ENCODE measurements around the gene DLGAP4.
"Not testable (repeated sequence)": the region's sequence is repeated elsewhere in the genome, so short reads cannot be mapped to it uniquely, and the experiment has no call there.

The DLGAP4 gene

DNA sequence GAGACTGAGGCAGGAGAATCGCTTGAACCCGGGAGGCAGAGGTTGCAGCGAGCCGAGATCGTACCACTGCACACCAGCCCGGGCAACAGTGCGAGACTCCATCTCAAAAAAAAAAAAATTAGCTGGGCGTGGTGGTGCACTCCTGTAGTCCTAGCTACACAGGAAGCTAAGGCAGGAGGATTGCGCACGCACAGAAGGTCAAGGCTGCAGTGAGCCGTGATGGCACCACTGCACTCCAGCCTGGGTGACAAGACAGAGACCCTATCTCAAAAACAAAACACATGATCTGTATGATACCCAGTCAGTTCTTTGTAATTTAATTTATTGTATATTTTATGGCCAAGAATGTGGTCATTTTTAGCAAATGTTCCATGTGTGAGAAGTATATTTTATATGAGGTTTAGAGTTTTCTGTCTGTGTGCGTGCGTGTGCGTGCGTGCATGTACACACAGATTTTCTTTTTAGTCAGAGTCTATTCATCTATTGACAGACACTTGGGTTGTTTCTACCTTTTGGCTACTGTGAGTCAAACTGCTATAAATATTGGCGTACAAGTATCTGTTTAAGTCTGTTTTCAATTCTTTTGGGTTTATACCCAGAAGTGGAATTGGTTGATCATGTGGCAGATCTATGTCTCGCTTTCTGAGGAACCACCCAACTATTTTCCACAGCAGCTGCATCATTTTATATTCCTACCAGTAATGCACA is 213.0 kb downstream of the DLGAP4 start:
- no peak for DNase-seq

DNA sequence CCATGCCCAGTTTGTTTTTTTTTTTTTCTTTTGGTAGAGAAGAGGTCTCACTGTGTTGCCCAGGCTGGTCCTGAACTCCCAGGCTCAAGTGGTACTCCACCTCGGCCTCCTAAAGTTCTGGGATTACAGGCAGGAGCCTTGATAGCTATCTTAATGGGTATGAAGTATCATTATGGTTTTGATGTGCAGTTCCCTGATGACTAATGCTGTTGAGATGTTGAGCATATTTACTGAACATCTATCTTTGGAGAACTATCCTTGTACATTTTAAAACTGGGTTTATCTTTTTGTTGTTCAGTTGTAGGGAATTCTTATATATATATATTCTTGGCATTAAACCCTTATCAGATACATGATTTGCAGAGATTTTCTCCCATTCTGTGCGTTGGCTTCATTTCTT is 213.8 kb downstream of the DLGAP4 start:
- no peak for DNase-seq

DNA sequence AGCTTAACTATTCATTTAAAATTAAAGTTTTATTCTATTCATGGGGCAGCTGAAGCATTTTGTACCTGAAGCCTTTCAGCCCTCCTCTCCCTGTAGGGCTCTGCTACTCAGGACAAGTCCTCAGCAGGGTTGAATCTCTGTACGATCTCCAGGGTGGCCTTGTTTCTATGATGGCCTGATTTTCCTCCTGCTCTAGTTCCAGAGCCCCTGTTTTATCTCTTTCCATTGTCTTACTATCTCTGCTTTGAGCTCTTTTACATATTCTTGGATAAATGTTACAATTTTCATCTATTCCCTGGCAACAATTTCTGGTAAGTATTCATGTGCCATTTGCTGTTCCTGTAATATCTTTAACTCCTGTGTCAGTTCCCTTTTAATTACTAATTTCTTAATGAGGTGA is 215.4 kb downstream of the DLGAP4 start:
- DNase-seq = no peak

DNA sequence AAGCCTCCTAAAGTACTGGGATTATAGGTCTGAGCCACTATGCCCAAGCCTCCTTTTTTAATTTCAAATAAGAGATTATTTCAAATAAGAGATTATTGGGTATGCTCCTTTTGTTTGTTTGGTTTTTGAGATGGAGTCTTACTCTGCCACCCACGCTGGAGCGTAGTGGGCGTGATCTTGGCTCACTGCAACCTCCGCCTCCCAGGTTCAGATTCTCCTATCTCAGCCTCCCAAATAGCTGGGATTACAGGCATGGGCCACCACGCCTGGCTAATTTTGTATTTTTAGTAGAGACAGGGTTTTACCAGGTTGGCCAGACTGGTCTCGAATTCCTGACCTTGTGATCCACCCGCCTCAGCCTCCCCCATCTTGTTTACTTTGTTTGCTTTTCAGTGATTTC is 216.3 kb downstream of the DLGAP4 start:
- DNase-seq = not testable (repeated sequence)

DNA sequence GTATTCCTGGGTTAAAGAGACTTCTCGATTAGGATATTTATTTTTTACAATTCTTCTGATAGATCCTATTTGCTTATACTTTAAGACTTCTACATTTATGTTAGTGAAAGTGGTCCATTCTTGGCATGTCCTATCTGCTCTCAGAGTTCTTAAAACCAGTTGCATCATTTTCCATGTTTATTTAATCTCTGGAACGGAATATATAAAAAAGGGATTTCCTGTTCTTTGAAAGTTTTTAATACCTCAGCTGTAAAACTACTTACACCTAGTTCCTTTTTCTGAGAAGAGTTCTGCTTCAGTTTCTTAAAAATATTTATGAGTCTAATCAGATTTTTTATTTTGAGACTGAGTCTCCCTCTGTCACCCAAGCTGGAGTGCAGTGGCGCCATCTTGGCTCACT is 217.2 kb downstream of the DLGAP4 start:
- no peak for DNase-seq

DNA sequence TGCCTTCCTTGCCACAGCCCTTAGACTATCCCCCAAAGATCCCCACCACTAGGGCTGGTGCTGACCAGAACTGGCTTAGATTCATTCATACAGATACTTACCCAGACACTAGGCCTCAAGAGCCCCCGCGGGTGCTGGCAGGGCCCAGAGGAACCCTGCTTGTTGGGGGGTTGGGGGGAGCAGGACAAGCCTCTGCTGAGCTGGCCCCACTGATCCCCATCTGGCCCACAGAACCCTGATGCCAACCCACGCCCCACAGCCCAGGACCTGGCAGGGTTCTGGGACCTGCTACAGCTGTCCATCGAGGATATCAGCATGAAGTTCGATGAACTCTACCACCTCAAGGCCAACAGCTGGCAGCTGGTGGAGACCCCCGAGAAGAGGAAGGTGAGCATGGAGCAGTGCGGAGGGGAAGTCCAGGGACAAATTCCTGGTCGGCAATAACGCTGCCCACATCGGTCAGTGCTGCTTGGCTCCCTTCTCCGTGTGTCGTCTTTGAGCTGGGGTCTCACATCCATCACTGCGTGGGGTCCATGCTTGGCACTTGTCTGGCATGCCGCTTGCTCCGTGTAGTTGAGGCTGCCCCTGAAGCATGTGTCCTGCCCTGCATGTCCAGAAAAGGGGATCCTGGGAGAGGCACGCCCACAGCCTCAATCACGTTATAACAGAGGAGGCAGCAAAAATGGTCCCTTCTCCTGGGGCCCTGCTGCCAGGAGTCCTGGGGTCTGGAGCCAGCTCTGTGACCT is 219.7 kb downstream of the DLGAP4 start:
- no peak for DNase-seq

DNA sequence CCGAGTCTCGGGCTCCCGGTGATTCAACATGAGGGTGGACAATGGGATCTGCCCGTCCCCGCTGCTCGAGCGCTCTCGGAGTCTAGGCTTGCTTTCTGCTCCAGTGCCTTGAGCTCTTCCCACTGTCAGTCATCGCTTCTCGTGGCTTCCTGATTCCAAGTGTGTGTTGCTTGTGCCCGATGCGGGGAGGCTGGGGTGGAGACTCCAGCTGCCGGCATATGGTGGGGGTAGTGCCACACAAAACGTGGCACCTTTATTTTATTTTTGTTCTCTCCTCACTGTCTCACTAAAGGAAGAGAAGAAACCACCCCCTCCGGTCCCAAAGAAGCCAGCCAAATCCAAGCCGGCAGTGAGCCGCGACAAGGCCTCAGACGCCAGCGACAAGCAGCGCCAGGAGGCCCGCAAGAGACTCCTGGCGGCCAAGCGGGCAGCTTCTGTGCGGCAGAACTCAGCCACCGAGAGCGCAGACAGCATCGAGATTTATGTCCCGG is 220.4 kb downstream of the DLGAP4 start:
- DNase-seq = no peak

DNA sequence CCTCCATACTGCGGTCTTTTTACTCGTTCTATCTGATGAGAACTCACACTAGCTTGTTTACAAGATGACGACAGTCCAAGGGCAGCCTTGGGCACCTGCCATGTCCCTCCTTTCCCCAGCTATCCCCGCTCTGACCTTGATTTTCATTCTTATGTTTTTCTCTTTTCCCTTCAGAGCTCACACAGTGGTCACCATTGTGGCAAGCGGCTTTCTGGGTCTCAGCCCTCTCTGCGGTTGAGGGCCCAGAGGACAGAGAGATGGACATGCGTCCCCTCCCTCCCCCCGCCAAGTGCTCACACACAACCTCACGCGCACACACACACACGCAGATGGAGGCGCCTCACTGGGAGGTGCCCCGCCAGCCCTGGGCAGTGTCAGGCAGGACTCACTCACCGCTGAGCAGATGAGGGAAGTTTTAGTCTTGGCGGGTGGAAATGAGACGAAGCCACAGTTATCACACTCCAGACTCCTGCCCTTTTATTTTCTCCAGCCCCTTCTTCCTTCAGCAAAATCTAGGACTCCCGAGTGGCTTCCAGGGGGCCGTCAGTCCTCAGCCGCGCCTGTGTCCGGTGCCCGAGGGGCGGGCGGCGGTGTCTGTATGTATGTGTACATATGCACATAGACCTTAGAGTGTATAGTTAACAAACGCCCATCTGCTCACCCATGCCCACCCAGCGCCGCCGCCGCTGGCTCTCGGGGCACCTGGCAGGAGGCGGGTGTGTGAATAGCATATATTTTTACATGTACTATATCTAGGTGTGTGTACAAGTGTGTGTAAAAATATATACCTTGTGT is 221.4 kb downstream of the DLGAP4 start:
- no peak for DNase-seq

DNA sequence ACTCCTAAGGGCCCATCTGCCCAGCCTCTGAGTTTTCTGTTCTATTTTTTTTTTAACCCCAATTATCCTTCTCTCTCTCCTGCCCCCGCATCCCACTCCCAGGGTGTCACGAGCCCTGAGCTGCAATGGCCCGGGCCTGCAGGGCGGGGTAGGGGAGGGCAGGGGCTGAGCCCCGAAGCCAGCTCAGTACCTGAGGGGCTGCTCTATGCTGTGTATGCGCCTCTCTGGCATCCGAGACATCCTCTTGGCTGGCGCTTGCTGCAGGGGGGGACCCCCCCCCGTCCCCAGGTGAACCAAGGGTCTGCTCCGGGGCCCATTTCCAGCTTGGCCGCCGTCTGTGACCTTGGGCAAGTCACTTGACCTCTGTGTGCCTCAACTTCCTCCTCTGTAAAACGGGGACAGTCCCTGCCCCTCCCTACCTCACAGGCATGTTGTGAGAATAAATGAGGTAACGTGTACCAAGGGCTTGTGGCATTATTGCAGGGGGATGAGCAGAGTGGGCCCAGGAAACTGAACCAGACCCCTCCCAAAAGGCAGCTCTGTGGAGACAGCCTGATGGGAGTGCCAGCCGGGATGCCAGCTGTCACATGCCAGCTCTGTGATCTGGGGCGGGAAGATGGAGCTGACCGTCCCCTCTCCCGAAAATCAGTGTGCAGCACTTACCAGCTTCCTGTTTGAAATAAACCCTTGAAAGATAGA is 222.2 kb downstream of the DLGAP4 start:
- no peak for DNase-seq

DNA sequence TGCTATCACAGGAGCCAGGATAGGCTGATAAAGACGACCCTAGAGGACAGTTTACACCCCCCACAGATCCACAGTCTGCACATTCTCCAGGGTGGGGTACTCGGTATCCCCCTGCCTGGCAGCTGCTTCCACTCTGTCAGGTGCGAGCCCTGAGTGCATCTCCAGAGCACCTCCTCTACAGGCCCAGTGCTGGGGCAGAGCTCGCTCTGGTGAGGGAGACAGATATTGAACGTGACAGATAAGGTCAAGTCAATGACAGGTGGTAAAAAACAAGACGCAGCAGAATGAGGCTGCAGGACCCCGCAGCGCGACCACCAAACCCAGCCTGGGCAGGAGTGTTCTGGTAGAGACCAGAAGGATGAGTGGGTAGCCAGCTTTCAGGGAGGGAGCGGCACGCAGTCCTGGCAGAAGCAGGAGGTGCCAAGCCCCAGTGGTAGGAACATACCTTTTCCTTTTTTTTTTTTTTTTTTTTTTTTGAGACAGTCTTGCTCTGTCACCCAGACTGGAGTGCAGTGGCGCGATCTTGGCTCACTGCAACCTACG is 222.8 kb downstream of the DLGAP4 start:
- DNase-seq = no peak

DNA sequence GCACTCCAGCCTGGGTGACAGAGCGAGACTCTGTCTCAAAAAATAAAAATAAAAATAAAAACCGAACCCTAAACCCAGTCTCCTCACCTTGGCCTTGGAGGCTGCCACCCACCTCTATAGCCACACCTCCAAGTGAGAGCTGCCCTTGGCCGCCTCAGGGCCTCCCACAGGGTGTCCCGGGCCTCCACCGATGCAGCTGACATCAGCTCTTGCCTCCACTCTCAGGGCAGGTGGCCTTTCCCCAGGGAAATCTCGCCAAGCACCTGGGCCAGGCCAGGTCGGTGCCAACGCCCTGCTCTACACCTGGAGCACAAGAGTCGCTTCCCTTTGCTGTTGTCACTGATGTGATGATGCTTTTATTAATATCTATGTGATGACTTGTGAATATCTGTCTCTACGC is 226.2 kb downstream of the DLGAP4 start:
- DNase-seq = peak; percentile 86

DNA sequence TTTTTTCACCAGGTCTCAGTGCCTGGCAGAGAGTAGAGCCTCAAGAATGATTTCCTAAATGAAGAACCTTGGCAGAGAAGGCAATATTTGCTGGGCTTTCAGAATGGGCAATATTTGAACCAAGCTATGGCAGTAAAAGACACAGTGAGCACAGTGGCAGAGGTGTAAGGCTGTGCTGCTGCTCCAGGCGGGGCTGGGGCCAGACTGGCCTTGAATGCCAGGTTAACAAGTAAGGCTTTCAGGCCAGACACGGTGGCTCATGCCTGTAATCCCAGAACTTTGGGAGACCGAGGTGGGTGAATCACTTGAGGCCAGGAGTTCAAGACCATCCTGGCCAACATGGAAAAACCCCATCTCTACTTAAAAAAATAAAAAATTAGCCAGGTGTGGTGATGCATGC is 226.7 kb downstream of the DLGAP4 start:
- no peak for DNase-seq

DNA sequence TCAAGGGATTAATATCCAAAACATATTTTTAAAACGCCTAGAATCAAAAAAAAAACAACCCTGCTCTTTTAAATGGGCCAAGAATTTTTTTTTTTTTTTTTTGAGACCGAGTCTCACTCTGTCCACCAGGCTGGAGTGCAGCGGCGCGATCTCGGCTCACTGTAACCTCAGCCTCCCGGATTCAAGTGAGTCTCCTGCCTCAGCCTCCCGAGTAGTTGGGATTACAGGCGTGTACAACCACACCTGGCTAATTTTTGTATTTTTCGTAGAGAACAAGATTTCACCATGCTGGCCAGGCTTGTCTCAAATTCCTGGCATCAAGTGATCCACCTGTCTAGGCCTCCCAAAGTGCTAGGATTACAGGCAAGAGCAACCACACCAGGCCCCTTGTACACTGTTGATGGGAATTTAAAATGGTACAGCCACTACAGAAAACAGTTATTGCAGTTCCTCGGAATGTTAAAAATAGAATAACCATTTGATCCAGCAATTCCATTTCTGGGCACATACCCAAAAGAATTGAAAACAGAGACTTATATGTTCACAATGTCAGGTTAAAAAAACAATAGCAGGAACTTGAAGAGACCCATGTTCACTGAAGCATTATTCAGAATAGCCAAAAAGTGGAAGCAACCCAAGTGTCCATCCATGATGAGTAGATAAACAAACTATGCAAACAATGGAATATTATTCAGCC is 232.0 kb downstream of the DLGAP4 start:
- no peak for DNase-seq

DNA sequence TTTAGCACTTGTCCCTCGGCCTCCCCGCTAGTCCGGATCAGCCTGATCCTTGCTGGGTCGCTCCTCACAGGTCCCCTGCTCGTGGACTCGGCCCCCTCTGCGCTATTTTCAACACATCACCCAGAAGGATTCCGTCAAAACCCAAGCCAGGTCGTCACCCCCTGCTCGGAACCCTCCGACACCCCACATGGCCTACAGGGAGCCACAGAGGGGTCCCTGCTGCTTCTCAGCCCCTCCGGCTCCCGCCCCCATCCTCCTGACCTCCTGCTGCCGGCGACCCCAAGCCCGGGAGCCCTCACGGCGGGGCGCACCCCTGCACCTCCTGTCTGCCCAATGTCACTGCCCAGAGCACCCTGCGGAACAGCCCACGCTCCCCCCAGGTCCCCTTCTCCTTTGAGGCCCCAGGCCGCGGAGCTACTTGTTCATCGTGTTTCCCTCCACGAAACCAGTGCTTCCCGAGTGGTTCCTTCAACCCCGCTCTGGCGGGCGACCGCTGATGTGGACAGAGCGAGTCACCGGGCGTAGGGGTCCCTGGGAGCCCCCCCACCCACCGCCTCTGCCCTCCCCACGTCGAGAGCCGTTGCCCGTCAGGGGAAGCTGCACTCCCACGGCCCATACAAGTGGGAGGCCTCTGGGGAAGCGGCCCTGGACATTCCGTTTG is 234.5 kb downstream of the DLGAP4 start:
- DNase-seq = no peak

DNA sequence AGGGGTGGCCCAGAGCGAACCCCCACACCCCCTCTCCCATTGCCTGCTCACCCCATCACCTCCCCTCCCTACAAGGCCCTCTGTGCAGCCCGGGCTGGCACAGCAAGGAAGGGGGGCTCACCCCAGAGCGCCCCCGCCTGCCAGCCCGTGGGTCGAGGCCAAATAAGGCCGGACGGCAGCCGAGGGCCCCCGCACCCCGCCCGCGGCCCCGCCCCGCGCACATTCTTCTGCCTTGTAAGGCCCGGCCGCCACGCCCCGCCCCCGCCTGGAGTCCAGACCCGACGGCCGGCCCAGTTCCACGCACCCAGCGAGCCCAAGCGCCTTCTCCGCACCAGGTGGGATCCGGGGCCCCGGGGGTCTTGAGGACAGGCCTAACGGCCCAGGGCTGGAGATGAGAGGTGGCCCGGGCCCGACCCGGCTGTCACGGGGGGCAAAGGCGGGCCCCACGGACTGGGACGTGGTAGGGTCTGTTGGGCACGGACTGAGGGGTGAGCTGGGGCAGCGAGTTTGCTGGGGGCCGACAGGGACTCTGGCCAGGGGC is 235.2 kb downstream of the DLGAP4 start, which contains the start of gene MYL9:
TSS of gene MYL9 (plus strand) at position 293 of the 541 bp plus-strand sequence. CDS start 3,366 bp downstream, outside the sequence.
- DNase-seq = no peak

DNA sequence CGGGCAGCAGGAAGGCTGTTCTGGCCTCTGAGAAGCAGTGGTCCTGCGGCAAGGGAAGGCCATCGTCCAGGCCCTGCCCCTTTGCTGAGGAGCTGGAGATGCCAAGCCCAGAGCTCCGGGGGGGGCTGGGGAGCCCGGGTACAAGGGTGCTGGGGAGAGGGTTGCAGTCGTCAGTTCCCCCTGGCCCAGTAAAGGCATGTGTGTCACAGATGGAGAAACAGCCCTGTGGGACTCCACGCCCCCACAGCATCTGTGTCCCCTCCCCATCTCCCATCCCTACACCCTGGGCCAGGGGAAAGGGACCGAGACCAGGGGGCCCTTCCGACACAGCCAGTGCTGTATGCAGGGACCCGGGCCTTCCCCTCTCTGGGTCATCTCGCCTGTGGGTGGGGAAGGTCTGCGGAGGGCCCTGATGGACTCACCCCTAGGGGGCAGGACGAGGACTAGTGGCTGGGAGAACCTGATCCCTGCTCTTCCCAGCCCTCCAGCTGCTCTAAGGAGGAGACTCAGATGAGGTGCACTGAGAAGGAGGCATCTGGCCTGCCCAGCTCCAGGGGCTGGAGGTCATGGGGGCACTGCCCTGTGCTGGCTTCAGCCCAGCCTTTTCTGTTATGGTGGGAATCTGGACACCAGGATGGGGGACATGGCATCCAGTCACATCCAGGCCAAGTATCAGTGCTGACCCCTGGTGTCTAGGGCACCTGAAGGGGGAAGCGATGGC is 235.8 kb downstream of the DLGAP4 start:
- DNase-seq = no peak

DNA sequence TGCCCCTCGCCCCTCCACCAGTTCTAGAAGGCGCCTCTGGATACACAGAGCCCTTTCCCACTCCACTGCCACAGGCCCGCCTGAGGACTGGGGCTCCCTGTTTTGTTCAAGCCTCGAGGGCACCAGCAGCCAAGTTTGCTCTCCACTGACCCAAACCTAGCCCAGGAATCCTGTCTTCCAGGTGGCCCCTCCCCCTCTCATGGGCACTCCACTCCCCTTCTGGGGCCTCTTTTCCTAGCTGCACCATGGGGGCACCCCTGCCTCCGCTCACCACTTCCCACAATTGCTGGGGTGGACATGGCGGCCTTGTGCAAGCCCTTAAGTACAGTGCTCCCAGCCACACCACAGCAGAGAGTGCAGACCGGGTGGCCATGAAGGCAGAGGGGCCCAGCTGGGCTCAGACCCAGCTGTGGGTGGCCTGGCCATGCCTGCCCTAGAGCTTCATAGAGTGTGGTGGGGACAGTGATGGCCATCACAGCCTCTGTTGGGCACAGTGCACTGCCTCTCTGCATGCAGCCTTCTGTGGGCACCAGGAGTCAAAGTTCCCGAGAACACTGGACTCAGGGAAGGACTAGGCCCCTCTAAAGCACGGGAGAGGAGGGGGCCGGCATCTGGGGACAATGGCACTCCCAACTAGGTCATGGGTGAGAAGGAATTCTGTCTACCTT is 236.5 kb downstream of the DLGAP4 start:
- no peak for DNase-seq

DNA sequence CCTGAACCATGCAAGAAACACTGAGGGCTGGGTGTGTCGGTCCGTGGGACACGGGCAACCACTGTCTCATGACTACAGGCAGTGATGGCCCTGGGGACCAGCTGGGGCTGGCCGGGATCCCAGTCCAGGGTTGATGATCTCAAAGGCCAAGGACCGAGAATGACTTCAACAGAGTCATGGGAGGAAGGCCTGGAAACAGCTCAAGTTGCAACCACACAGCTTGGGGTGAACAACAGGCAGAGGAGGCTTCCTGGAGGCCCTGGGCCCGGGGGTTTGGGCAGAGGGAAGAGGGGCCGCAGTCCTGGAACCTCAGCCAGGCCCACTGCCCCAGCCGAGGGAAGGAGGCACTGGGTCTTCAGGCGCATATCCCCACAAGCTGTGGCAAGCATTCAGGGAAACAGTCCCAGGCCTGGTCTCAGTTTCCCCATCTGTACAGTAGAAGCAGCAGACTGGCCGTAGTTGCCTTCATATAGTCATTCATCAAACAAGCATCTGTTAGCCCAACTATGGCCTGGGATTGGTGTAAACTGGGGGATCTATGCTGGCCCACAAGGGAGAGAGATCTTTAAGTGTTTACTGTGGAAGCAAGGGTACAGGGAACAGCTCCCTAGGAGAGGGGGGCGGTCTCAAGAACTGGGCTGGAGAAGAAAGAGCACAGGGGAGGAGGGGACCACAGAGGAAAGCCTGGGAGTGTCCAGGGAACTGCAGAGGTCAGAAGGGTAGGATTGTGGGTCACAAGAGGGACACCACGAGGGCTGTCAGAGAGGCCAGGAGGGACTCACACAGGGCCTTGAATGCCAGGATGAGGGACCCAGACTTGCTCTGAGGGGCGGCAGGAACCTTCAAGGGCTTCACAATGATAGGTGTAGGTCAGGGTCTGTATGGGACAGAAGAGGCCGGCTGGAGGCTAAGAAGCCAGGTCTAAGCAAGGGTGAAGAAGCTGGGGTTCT is 237.3 kb downstream of the DLGAP4 start:
- no peak for DNase-seq

Data from DMS153 (cell line).